ENCODE measurements around the gene NOB1. TPM values are rescaled to one million over a fixed set of nuclear protein-coding genes. Genes with fewer than 3 reads are reported as not detected.

NOB1 gene
- 57.5 and 61.0 TPM in 2 replicates for total RNA-seq

GRCh38 chr16:69754469-69755310 is at the start of gene NOB1:
Gene NOB1, minus strand, starts transcription at chr16:69754926. Its CDS starts 16 bp downstream, at chr16:69754910.

GRCh38 chr16:69761983-69762813 is 7.5 kb upstream of the NOB1 start, which contains the start of gene WWP2:
Gene WWP2, plus strand, starts transcription at chr16:69762332. Its CDS starts 24,679 bp downstream, at chr16:69787011.

GRCh38 chr16:69726313-69727060 is 28.2 kb downstream of the NOB1 start, which contains the start of gene NQO1:
Gene NQO1, minus strand, starts transcription at chr16:69726560. Its CDS starts 121 bp downstream, at chr16:69726439.

Small RNA genes within 50 kb of the gene (small RNA-seq; reads per million reads assigned to genes)
- gene RF00091 = not detected

Other genes starting within 250 kb of the NOB1 start
- 20.2 and 27.6 TPM in 2 replicates for gene NFAT5, start 189.0 kb downstream of the NOB1 start, total RNA-seq
- gene NQO1, start 28.4 kb downstream of the NOB1 start, total RNA-seq = 423 and 585 TPM in 2 replicates
- 19.1 and 30.5 TPM in 2 replicates for gene WWP2, start 7.4 kb upstream of the NOB1 start, total RNA-seq
- 0.20 TPM in 1 of 2 replicates, not detected in the other for gene CLEC18A, start 196.4 kb upstream of the NOB1 start, total RNA-seq

Data from subcutaneous preadipocyte (primary cell).